Neural progenitor cell (in vitro differentiated cells): Measurements from ENCODE around the gene PLXNC1. TPM values are rescaled to one million over a fixed set of nuclear protein-coding genes. Genes with fewer than 3 reads are reported as not detected.

Experiments used
- DNase-seq: peaks from one replicate; pipeline ENCODE4 v3.0.0-alpha.2; 2016; ENCODE audit warnings: low spot score
- H2AFZ ChIP-seq: fragments of 200-600 bp; sonication (generic); replicated peaks from 2 replicates; pipeline ENCODE4 v1.6.1; 2016; ENCODE audit warnings: antibody characterized with exemption
- H3F3A ChIP-seq: fragments of 200-600 bp; sonication (generic); 2 replicates; pipeline ENCODE4 v1.6.1; 2016; ENCODE audit warnings: antibody characterized with exemption, low read depth
- H3K27ac ChIP-seq: fragments of 200-600 bp; sonication (generic); 2 replicates; pipeline ENCODE4 v1.5.1; 2016; ENCODE audit warnings: mild to moderate bottlenecking
- H3K27me3 ChIP-seq: fragments of 200-600 bp; sonication (generic); 2 replicates; pipeline ENCODE4 v1.6.1; 2016; ENCODE audit warnings: mild to moderate bottlenecking, moderate library complexity
- H3K36me3 ChIP-seq: fragments of 200-600 bp; sonication (generic); 2 replicates; pipeline ENCODE4 v1.5.1; 2016
- H3K4me1 ChIP-seq: fragments of 200-600 bp; sonication (generic); 2 replicates; pipeline ENCODE4 v1.6.1; 2016; ENCODE audit warnings: mixed run types
- H3K4me2 ChIP-seq: fragments of 200-600 bp; sonication (generic); 2 replicates; pipeline ENCODE4 v1.6.1; 2016
- H3K4me3 ChIP-seq: fragments of 200-600 bp; sonication (generic); 2 replicates; pipeline ENCODE4 v1.5.1; 2016
- H3K79me2 ChIP-seq: fragments of 200-600 bp; sonication (generic); 2 replicates; pipeline ENCODE4 v1.6.1; 2016; ENCODE audit warnings: low read depth
- H3K9ac ChIP-seq: fragments of 200-600 bp; sonication (generic); 2 replicates; pipeline ENCODE4 v1.6.1; 2016
- H3K9me3 ChIP-seq: fragments of 200-600 bp; sonication (generic); 2 replicates; pipeline ENCODE4 v1.5.1; 2016; ENCODE audit warnings: low read depth
- H4K20me1 ChIP-seq: fragments of 200-600 bp; sonication (generic); 2 replicates; pipeline ENCODE4 v1.6.1; 2016; ENCODE audit warnings: low read depth
- H3K27ac Mint-ChIP-seq: 3 replicates; pipeline ENCODE4 v1.8.0; 2021; ENCODE audit warnings: mixed read lengths
- H3K27me3 Mint-ChIP-seq: 2 replicates; pipeline ENCODE4 v1.8.0; 2022; ENCODE audit warnings: low read depth, mild to moderate bottlenecking, inconsistent platforms, moderate library complexity, mixed read lengths; ENCODE audit not compliant: insufficient read depth
- H3K36me3 Mint-ChIP-seq: 3 replicates; pipeline ENCODE4 v1.8.0; 2021; ENCODE audit warnings: mixed read lengths
- H3K4me1 Mint-ChIP-seq: 3 replicates; pipeline ENCODE4 v1.8.0; 2021; ENCODE audit warnings: mixed read lengths
- H3K4me3 Mint-ChIP-seq: 3 replicates; pipeline ENCODE4 v1.8.0; 2021; ENCODE audit warnings: mild to moderate bottlenecking, moderate library complexity, mixed read lengths
- H3K9me3 Mint-ChIP-seq: 3 replicates; pipeline ENCODE4 v1.8.0; 2020; ENCODE audit warnings: mixed read lengths
- CTCF ChIP-seq: fragments of 200-600 bp; sonication (generic); IDR thresholded peaks from 2 replicates; pipeline ENCODE4 v1.5.1; 2017; ENCODE audit warnings: antibody characterized with exemption, mild to moderate bottlenecking
- EZH2 ChIP-seq: fragments of 200-600 bp; sonication (generic); IDR thresholded peaks from 2 replicates; pipeline ENCODE4 v1.6.1; 2017; ENCODE audit warnings: antibody characterized with exemption, mild to moderate bottlenecking, moderate library complexity
- EZH2phosphoT487 ChIP-seq: fragments of 200-600 bp; sonication (generic); IDR thresholded peaks from 2 replicates; pipeline ENCODE4 v1.6.1; 2017; ENCODE audit warnings: antibody characterized with exemption
- total RNA-seq: library from RNA; depleted of rRNA; stranded (reverse); fragments of >200 nt; gene quantifications from 2 replicates; pipeline ENCODE4 v1.2.3, GENCODE V29; 2015; ENCODE audit warnings: low replicate concordance

Gene PLXNC1
- total RNA-seq, 1 donor from 2014 or later, result 16.7 TPM

- Histone ChIP-seq H3K4me2 (no peak overlapping the region), H3K4me3 (no peak overlapping the region), H3K9ac (no peak overlapping the region), H2AFZ (no peak overlapping the region), H4K20me1 (no peaks in the 10 kb centered on the region), H3K27ac (no peak overlapping the region), H3K4me1 (no peaks in the 10 kb centered on the region), H3K9me3 (no peaks in the 10 kb centered on the region), H3K27me3 (no peaks in the 10 kb centered on the region), H3K79me2 (no peaks in the 10 kb centered on the region), H3F3A (no peaks in the 10 kb centered on the region), H3K36me3 (no peaks in the 10 kb centered on the region)
- Mint-ChIP-seq H3K9me3 (no peaks in the 10 kb centered on the region), H3K4me1 (peaks cover 6% of the 10 kb centered on the region), H3K36me3 (peaks cover 17% of the 10 kb centered on the region), H3K27ac (no peak overlapping the region), H3K27me3 (no peaks in the 10 kb centered on the region), H3K4me3 (no peak overlapping the region)
- no peak for DNase-seq
- no peak for TF ChIP-seq CTCF
- TF ChIP-seq EZH2phosphoT487, result no peak
- no peak for TF ChIP-seq EZH2
These were observed 71.4 kb downstream of the PLXNC1 start for GRCh38 chr12:94219622-94220302.

GRCh38 chr12:94220804-94221203 is 72.4 kb downstream of the PLXNC1 start:
- H3K4me3 ChIP-seq, result no peak overlapping the region
- no peaks in the 10 kb centered on the region for H4K20me1 ChIP-seq
- DNase-seq, result no peak
- TF ChIP-seq EZH2 (no peak), EZH2phosphoT487 (no peak), CTCF (no peak)
- no peaks in the 10 kb centered on the region for H3K36me3 ChIP-seq
- Mint-ChIP-seq H3K4me3 (no peak overlapping the region), H3K27ac (no peak overlapping the region), H3K27me3 (no peaks in the 10 kb centered on the region), H3K9me3 (no peaks in the 10 kb centered on the region), H3K36me3 (peaks cover 17% of the 10 kb centered on the region), H3K4me1 (peaks cover 13% of the 10 kb centered on the region)
- H3K4me1 ChIP-seq, result peaks cover 5% of the 10 kb centered on the region
- no peaks in the 10 kb centered on the region for H3K79me2 ChIP-seq
- H3K9me3 ChIP-seq, result no peaks in the 10 kb centered on the region
- H3F3A ChIP-seq, result no peaks in the 10 kb centered on the region
- H3K9ac ChIP-seq, result no peak overlapping the region
- H2AFZ ChIP-seq, result no peak overlapping the region
- no peak overlapping the region for H3K4me2 ChIP-seq
- no peaks in the 10 kb centered on the region for H3K27me3 ChIP-seq
- H3K27ac ChIP-seq, result no peak overlapping the region

GRCh38 chr12:94222351-94223084 is 74.1 kb downstream of the PLXNC1 start:
- H3K4me3 ChIP-seq, result no peak overlapping the region
- no peaks in the 10 kb centered on the region for H3K36me3 ChIP-seq
- no peak overlapping the region for H3K27ac ChIP-seq
- Mint-ChIP-seq H3K9me3 (no peaks in the 10 kb centered on the region), H3K36me3 (peaks cover 24% of the 10 kb centered on the region), H3K4me3 (no peak overlapping the region), H3K4me1 (peaks cover 21% of the 10 kb centered on the region), H3K27ac (no peak overlapping the region), H3K27me3 (no peaks in the 10 kb centered on the region)
- no peaks in the 10 kb centered on the region for H3K27me3 ChIP-seq
- peaks cover 12% of the 10 kb centered on the region for H3K4me1 ChIP-seq
- TF ChIP-seq EZH2phosphoT487, result no peak
- TF ChIP-seq EZH2, result no peak
- no peak for TF ChIP-seq CTCF
- no peak overlapping the region for H3K4me2 ChIP-seq
- H3K9ac ChIP-seq, result no peak overlapping the region
- no peak overlapping the region for H2AFZ ChIP-seq
- H4K20me1 ChIP-seq, result no peaks in the 10 kb centered on the region
- H3K79me2 ChIP-seq, result no peaks in the 10 kb centered on the region
- H3F3A ChIP-seq, result no peaks in the 10 kb centered on the region
- no peak for DNase-seq
- H3K9me3 ChIP-seq, result no peaks in the 10 kb centered on the region
